ENCODE data around the gene GREB1. TPM values are rescaled to one million over a fixed set of nuclear protein-coding genes. Genes with fewer than 3 reads are reported as not detected.
"Not testable (repeated sequence)": the region's sequence is repeated elsewhere in the genome, so short reads cannot be mapped to it uniquely, and the experiment has no call there.

Gene GREB1
- total RNA-seq, 1 donor from 2014 or later: 0.05 TPM

- Mint-ChIP-seq H3K9me3 (no peaks in the 10 kb centered on the region), H3K27me3 (peaks cover 3% of the 10 kb centered on the region), H3K27ac (no peak overlapping the region), H3K4me1 (no peaks in the 10 kb centered on the region), H3K36me3 (ENCODE audit: low read depth) (no peaks in the 10 kb centered on the region), H3K4me3 (no peak overlapping the region)
- no peak for DNase-seq
- intact Hi-C loops (cut with micrococcal nuclease): no loop called here
Measured at GRCh38 chr2:11655495-11655894, 121.7 kb downstream of the GREB1 start.

DNA sequence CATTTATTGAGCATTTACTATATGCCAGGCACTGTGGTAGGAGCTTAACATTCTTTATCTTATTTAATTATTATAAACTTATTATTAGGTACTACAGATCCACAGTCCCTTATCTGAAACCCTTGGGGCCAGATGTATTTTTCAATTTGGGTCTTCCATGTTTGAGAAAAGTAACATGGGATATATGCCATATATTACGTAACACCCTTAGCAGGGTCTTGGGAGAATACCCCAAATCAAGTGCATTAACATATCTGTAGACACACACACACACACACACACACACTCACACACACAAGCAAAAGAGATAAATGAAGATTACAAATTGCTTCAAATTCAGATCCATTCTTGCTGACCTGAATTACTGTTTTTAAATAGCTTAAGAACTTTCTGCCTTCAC is 122.4 kb downstream of the GREB1 start:
- intact Hi-C loops (cut with micrococcal nuclease): no loop called here
- no peak overlapping the region for H3K27ac Mint-ChIP-seq
- peaks cover 5% of the 10 kb centered on the region for H3K27me3 Mint-ChIP-seq
- H3K36me3 Mint-ChIP-seq (ENCODE audit: low read depth): no peaks in the 10 kb centered on the region
- H3K4me1 Mint-ChIP-seq: no peaks in the 10 kb centered on the region
- H3K9me3 Mint-ChIP-seq: no peaks in the 10 kb centered on the region
- no peak overlapping the region for H3K4me3 Mint-ChIP-seq
- DNase-seq: no peak

GRCh38 chr2:11656671-11657101 is 122.8 kb downstream of the GREB1 start:
- no peak overlapping the region for H3K27ac Mint-ChIP-seq
- no peaks in the 10 kb centered on the region for H3K4me1 Mint-ChIP-seq
- no peaks in the 10 kb centered on the region for H3K36me3 Mint-ChIP-seq (ENCODE audit: low read depth)
- peaks cover 6% of the 10 kb centered on the region for H3K27me3 Mint-ChIP-seq
- H3K9me3 Mint-ChIP-seq: no peaks in the 10 kb centered on the region
- intact Hi-C loops (cut with micrococcal nuclease): no loop called here
- DNase-seq: no peak
- no peak overlapping the region for H3K4me3 Mint-ChIP-seq

DNA sequence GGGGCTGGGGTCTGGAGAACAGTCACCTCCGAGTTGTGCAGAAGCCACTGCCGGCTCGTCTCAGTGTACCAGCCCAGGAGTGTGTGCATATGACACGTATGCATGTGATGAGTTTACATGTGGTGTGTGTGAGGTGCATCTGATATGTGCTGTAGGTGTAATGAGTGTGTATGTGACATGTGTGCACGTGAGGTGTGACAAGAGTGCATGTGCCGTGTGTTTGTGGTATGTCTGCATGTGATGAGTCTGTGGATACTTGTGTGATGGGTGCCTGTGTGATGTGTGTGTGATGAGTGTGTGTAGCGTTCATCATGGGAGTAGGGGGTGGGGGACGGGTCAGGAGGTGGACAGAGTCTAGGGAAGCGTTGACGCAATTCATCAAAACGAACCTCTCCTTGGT is 123.3 kb downstream of the GREB1 start:
- no peak overlapping the region for H3K4me3 Mint-ChIP-seq
- intact Hi-C loops (cut with micrococcal nuclease): no loop called here

DNA sequence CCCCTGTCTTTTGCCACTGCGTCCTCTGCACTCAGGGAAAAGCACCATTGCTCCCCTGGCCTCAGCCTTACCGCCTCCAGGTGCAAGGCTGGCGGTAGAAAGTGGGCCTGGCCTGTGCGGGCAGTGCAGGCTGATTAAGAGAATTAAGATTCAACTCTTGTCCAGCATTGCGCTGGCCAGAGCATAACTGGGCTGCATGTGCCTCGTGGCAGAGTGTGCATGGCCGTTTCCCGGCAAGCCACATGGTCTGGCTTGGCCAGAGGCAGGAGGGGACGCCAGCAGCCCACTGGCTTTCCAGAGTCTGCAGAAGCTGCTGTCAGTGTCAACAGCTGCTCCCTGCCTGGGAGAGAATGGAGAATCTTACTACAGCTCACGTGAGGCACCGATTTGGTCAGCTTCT is 123.8 kb downstream of the GREB1 start:
- Mint-ChIP-seq H3K27me3 (peaks cover 6% of the 10 kb centered on the region), H3K27ac (no peak overlapping the region), H3K4me3 (no peak overlapping the region), H3K4me1 (no peaks in the 10 kb centered on the region), H3K36me3 (ENCODE audit: low read depth) (peaks cover 2% of the 10 kb centered on the region), H3K9me3 (no peaks in the 10 kb centered on the region)
- intact Hi-C loops (cut with micrococcal nuclease): no loop called here
- no peak for DNase-seq

More for the DNA sequence above, 123.3 kb downstream of the GREB1 start:
- Mint-ChIP-seq H3K9me3 (no peaks in the 10 kb centered on the region), H3K4me1 (no peaks in the 10 kb centered on the region), H3K36me3 (ENCODE audit: low read depth) (peaks cover 2% of the 10 kb centered on the region), H3K27me3 (peaks cover 6% of the 10 kb centered on the region), H3K27ac (no peak overlapping the region)
- DNase-seq: no peak

DNA sequence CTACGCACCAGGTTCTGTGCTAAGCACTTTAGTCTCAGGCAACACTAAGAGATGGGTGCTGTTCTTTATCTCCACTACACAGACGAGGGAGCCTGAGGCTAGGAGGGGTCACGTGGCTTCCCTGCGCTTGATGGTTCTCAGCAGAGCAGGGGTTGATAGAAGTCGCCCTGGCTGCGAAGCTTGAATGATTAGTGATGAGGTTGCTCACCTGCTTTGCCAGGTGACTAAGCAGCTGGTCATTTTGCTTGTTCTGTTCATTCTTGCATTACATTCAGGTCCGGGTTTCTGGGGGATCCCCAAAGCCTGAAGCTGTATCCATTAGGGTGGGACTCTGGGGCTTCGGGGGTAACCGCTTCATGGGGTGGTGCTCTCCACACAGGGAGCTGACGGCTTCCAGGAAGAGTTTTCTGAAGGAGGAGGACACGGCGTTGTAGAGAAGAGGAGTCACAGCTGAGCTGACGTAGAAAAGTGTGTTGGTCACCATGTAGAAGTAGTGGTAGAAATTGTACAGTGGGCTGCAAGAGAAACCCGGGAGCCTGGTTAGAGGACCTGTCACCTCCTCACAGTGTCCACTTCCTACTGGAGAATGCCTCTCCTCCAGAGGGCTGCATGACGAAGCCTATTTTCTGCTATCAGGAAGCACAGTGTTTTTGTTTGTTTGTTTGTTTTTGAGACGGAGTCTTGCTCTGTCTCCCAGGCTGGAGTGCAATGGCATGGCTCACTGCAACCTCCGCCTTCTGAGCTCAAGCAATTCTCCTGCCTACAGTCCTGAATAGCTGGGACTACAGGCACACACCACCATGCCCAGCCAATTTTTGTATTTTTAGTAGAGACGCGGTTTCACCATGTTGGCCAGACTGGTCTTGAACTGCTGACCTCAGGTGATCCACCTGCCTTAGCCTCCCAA is 124.6 kb downstream of the GREB1 start:
- DNase-seq: no peak
- Mint-ChIP-seq H3K36me3 (ENCODE audit: low read depth) (peaks cover 2% of the 10 kb centered on the region), H3K4me1 (no peaks in the 10 kb centered on the region), H3K27ac (no peak overlapping the region), H3K9me3 (no peaks in the 10 kb centered on the region), H3K4me3 (no peak overlapping the region), H3K27me3 (peaks cover 2% of the 10 kb centered on the region)
- intact Hi-C loops (cut with micrococcal nuclease): no loop called here

GRCh38 chr2:11659115-11659475 is 125.2 kb downstream of the GREB1 start:
- intact Hi-C loops (cut with micrococcal nuclease): no loop called here
- no peak overlapping the region for H3K4me3 Mint-ChIP-seq
- no peak overlapping the region for H3K27ac Mint-ChIP-seq
- H3K9me3 Mint-ChIP-seq: no peaks in the 10 kb centered on the region
- H3K27me3 Mint-ChIP-seq: peaks cover 2% of the 10 kb centered on the region
- no peak for DNase-seq
- H3K36me3 Mint-ChIP-seq (ENCODE audit: low read depth): peaks cover 2% of the 10 kb centered on the region
- H3K4me1 Mint-ChIP-seq: no peaks in the 10 kb centered on the region

DNA sequence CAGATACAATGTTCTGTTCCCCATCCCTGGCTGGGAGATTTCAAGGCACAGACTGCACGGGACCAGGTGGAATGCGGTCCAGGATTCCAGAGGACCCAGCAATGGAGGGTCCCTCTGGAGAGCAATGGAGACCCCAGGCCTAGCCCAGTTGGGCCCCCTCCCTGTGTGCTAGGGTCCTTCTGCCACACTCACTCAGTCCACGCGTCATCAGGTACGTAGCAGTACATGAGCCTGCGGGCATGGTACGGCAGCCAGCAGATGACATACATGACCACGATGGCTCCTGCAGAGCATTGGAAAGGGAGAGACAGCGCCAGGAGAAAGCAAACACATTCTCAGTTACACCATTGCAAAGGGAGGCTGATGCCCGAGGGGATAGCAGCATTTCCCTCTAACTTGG is 126.0 kb downstream of the GREB1 start:
- H3K36me3 Mint-ChIP-seq (ENCODE audit: low read depth): peaks cover 2% of the 10 kb centered on the region

GRCh38 chr2:11660396-11660795 is 126.6 kb downstream of the GREB1 start:
- H3K4me1 Mint-ChIP-seq; H3K27me3 Mint-ChIP-seq; intact Hi-C loops (cut with micrococcal nuclease); H3K36me3 Mint-ChIP-seq (ENCODE audit: low read depth); H3K9me3 Mint-ChIP-seq; DNase-seq; H3K27ac Mint-ChIP-seq; H3K4me3 Mint-ChIP-seq: not testable (repeated sequence)

More for the DNA sequence above, 126.0 kb downstream of the GREB1 start:
- H3K9me3 Mint-ChIP-seq: no peaks in the 10 kb centered on the region
- H3K4me3 Mint-ChIP-seq: no peak overlapping the region
- H3K4me1 Mint-ChIP-seq: no peaks in the 10 kb centered on the region
- H3K27ac Mint-ChIP-seq: no peak overlapping the region
- intact Hi-C loops (cut with micrococcal nuclease): no loop called here
- no peak for DNase-seq
- peaks cover 4% of the 10 kb centered on the region for H3K27me3 Mint-ChIP-seq

DNA sequence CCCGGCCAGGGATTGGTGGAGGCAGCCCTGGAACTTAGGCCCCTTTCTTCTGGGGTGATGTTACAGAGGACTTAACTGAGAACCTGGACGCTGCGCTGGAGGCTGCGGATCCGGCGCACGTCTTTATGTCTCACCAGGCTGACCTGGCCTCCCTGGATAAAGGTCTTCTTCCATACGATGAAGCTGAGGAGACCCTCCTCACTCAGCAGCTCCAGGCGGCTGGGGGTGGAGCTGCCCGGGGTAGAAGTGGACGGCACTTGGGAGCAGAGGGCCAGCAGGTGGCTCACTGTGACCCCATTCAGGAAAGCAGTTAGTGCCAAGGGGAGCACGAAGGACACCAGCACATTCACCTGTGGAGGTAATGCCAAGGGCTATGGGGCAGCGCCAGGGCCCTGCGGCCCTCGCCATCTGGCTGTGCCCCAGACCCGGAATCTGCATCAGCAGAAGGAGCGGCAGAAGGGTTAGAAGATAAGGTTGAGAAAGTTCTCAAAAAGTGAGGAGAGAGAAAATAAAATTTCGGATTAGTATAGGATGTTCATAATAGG is 128.1 kb downstream of the GREB1 start:
- peaks cover 2% of the 10 kb centered on the region for H3K36me3 Mint-ChIP-seq (ENCODE audit: low read depth)

DNA sequence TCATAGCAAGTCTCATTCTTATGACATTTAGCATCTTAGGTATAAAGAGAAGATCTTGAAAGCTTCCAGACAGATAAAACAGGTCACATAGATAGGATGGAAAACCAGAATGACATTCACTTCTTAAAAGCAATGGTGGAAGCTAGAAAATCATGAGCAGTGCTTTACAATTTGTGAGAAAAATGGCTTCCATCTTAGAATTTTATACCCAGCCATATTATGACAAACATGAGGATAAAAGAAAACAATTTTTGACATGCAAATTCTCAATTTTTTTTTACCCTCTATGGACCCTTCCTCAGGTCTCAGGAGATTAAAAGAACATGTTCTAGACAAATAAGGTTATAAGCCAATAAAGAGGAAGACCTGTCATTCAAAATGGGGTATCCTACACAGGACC is 129.0 kb downstream of the GREB1 start:
- Mint-ChIP-seq H3K4me1 (no peaks in the 10 kb centered on the region), H3K36me3 (ENCODE audit: low read depth) (peaks cover 2% of the 10 kb centered on the region)

More for the DNA sequence above, 128.1 kb downstream of the GREB1 start:
- H3K27ac Mint-ChIP-seq: no peak overlapping the region
- no peak for DNase-seq
- H3K4me1 Mint-ChIP-seq: no peaks in the 10 kb centered on the region
- H3K4me3 Mint-ChIP-seq: no peak overlapping the region
- peaks cover 5% of the 10 kb centered on the region for H3K27me3 Mint-ChIP-seq
- intact Hi-C loops (cut with micrococcal nuclease): no loop called here
- H3K9me3 Mint-ChIP-seq: no peaks in the 10 kb centered on the region

DNA sequence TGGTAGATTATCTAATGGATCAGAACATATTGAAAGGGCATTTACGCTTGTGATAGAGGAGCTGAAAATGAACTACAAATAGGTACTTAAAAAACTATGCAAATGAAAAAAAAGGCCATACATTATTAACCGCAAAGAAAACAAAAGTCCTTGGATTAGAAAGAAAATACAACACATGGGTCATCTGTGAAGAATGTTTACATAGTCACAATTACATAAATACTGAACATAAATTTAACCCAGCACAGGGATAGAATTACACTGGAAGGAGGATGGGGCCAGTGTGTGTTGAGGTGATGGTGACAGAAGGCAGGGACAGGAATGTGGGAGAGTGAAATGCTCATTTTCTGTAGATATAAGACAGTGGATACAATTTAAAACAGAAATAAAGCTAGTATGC is 129.6 kb downstream of the GREB1 start:
- H3K4me1 Mint-ChIP-seq: peaks cover under 1% of the 10 kb centered on the region
- intact Hi-C loops (cut with micrococcal nuclease): no loop called here

More for the DNA sequence above, 129.0 kb downstream of the GREB1 start:
- intact Hi-C loops (cut with micrococcal nuclease): no loop called here
- H3K27me3 Mint-ChIP-seq: peaks cover 5% of the 10 kb centered on the region
- no peaks in the 10 kb centered on the region for H3K9me3 Mint-ChIP-seq
- no peak overlapping the region for H3K4me3 Mint-ChIP-seq
- no peak for DNase-seq
- H3K27ac Mint-ChIP-seq: no peak overlapping the region

GRCh38 chr2:11665028-11665427 is 131.2 kb downstream of the GREB1 start:
- Mint-ChIP-seq H3K9me3 (no peaks in the 10 kb centered on the region), H3K36me3 (ENCODE audit: low read depth) (peaks cover 2% of the 10 kb centered on the region), H3K4me3 (no peak overlapping the region), H3K27me3 (peaks cover 13% of the 10 kb centered on the region), H3K4me1 (peaks cover 3% of the 10 kb centered on the region), H3K27ac (no peak overlapping the region)
- DNase-seq: no peak
- intact Hi-C loops (cut with micrococcal nuclease): no loop called here

More for the DNA sequence above, 129.6 kb downstream of the GREB1 start:
- DNase-seq: no peak
- Mint-ChIP-seq H3K27ac (no peak overlapping the region), H3K36me3 (ENCODE audit: low read depth) (peaks cover 2% of the 10 kb centered on the region), H3K9me3 (no peaks in the 10 kb centered on the region), H3K27me3 (peaks cover 6% of the 10 kb centered on the region), H3K4me3 (no peak overlapping the region)

DNA sequence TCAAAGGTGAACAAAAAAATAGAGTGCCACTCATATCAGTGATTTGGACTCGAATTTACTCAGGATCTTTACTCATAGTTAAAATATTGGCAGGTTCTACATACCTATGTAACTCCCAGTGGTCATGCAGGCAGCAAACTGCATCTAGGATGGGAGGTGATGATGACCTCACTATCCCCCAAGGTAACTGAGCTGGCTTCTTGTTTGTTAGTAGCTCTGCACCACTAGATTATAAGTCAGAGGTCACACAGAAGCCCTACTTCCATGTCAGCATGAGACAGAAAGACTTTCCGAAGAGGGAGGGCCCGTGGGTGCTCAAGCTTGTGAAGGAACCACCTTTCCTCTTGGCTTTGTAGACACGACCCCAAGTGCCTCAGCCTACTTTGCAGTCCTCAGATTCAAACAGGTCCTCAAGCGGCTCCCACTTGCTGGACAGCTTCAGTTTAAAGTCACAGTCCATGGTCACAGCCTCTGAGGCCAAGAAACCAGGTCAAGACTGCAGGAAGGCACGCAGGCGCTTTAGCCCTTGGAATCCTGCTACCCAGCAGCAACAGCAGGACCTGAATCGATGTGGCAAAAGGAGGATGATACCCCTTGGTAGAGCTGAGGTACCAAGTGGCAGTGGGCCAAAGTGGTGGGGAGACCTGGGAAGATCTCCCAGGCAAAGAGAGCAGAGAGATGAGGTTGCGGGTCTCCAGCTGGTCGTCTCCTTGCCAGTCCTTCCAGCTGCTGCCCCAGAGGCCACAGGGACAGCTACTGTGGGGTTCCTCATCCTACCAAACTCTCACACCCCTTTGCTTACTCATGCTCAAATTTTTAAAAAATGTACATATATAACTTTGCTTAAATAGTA is 131.9 kb downstream of the GREB1 start:
- DNase-seq: no peak
- Mint-ChIP-seq H3K4me1 (peaks cover 6% of the 10 kb centered on the region), H3K4me3 (no peak overlapping the region), H3K9me3 (peaks cover 4% of the 10 kb centered on the region), H3K36me3 (ENCODE audit: low read depth) (peaks cover 2% of the 10 kb centered on the region), H3K27me3 (peaks cover 21% of the 10 kb centered on the region), H3K27ac (no peak overlapping the region)
- intact Hi-C loops (cut with micrococcal nuclease): no loop called here

All from activated CD4-positive, alpha-beta T cell treated with anti-CD3 and anti-CD28 coated beads, Interleukin-2, amount 10 ng/mL, durations not matched to agents 24 days and 14 days (primary cell).